H9 (cell line): ENCODE measurements around the gene ZNF628. TPM values are rescaled to one million over a fixed set of nuclear protein-coding genes. Genes with fewer than 3 reads are reported as not detected.
A peak's percentile ranks its signal among the peaks of the same experiment; 100 is the strongest.

Experiments
- DNase-seq: peaks from one replicate; pipeline ENCODE4 v3.0.0-alpha.2; 2017
- H2AFZ ChIP-seq: one replicate; pipeline ENCODE4 v1.6.1; 2013; ENCODE audit warnings: mild to moderate bottlenecking, low read length, control low read depth, moderate library complexity
- H2AK5ac ChIP-seq: 2 replicates; pipeline ENCODE4 v1.6.1; 2013; ENCODE audit warnings: low read length, control low read depth, mixed read lengths; ENCODE audit not compliant: insufficient read length
- H2BK120ac ChIP-seq: one replicate; pipeline ENCODE4 v1.6.1; 2013; ENCODE audit warnings: low read depth, mild to moderate bottlenecking, low read length, control low read depth, inconsistent platforms; ENCODE audit not compliant: poor library complexity, severe bottlenecking
- H2BK12ac ChIP-seq: 2 replicates; pipeline ENCODE4 v1.6.1; 2013; ENCODE audit warnings: low read length, control low read depth, mixed read lengths, low read depth; ENCODE audit not compliant: insufficient read length
- H2BK15ac ChIP-seq: 2 replicates; pipeline ENCODE4 v1.6.1; 2013; ENCODE audit warnings: low read depth, low read length, control low read depth
- H2BK20ac ChIP-seq: one replicate; pipeline ENCODE4 v1.6.1; 2013; ENCODE audit warnings: low read depth, mild to moderate bottlenecking, low read length, control low read depth, inconsistent platforms; ENCODE audit not compliant: poor library complexity, severe bottlenecking
- H2BK5ac ChIP-seq: 2 replicates; pipeline ENCODE4 v1.6.1; 2013; ENCODE audit warnings: low read length, control low read depth, mixed read lengths; ENCODE audit not compliant: insufficient read length
- H3K14ac ChIP-seq: 2 replicates; pipeline ENCODE4 v1.6.1; 2013; ENCODE audit warnings: low read length, control low read depth; ENCODE audit not compliant: insufficient read depth
- H3K18ac ChIP-seq: 2 replicates; pipeline ENCODE4 v1.6.1; 2013; ENCODE audit warnings: low read depth, mild to moderate bottlenecking, mixed read lengths, low read length, control low read depth; ENCODE audit not compliant: insufficient read length
- H3K23ac ChIP-seq: 2 replicates; pipeline ENCODE4 v1.6.1; 2013; ENCODE audit warnings: low read length, control low read depth, mixed read lengths, low read depth; ENCODE audit not compliant: insufficient read length
- H3K23me2 ChIP-seq: 2 replicates; pipeline ENCODE4 v1.6.1; 2013; ENCODE audit warnings: low read depth, mild to moderate bottlenecking, mixed read lengths, low read length, control low read depth; ENCODE audit not compliant: insufficient read length, poor library complexity, severe bottlenecking
- H3K27ac ChIP-seq: 2 replicates; pipeline ENCODE4 v1.5.1; 2013; ENCODE audit warnings: low read length, control low read depth, mixed read lengths, low read depth; ENCODE audit not compliant: insufficient read length
- H3K27me3 ChIP-seq: 2 replicates; pipeline ENCODE4 v1.6.1; 2013; ENCODE audit warnings: low read length, control low read depth, inconsistent platforms; ENCODE audit not compliant: insufficient read depth
- H3K4ac ChIP-seq: 2 replicates; pipeline ENCODE4 v1.6.1; 2013; ENCODE audit warnings: low read depth, mild to moderate bottlenecking, control low read depth, inconsistent platforms, low read length, moderate library complexity
- H3K4me1 ChIP-seq: 2 replicates; pipeline ENCODE4 v1.6.1; 2013; ENCODE audit warnings: low read length, control low read depth, inconsistent platforms; ENCODE audit not compliant: insufficient read depth
- H3K4me2 ChIP-seq: 2 replicates; pipeline ENCODE4 v1.6.1; 2013; ENCODE audit warnings: low read length, control low read depth, mixed read lengths; ENCODE audit not compliant: insufficient read length, insufficient read depth
- H3K56ac ChIP-seq: 2 replicates; pipeline ENCODE4 v1.6.1; 2013; ENCODE audit warnings: low read depth, mild to moderate bottlenecking, mixed read lengths, low read length, control low read depth; ENCODE audit not compliant: insufficient read length
- H3K79me1 ChIP-seq: 2 replicates; pipeline ENCODE4 v1.6.1; 2013; ENCODE audit warnings: low read depth, mild to moderate bottlenecking, moderate library complexity, low read length, control low read depth, inconsistent platforms; ENCODE audit not compliant: insufficient read depth, poor library complexity, severe bottlenecking
- H3K79me2 ChIP-seq: 2 replicates; pipeline ENCODE4 v1.6.1; 2013; ENCODE audit warnings: low read length, control low read depth, inconsistent platforms; ENCODE audit not compliant: insufficient read depth
- H3K9ac ChIP-seq: 2 replicates; pipeline ENCODE4 v1.6.1; 2013; ENCODE audit warnings: low read length, control low read depth, mixed read lengths; ENCODE audit not compliant: insufficient read length; ENCODE audit errors: extremely low read depth
- H3K9me3 ChIP-seq: one replicate; pipeline ENCODE4 v1.6.1; 2013; ENCODE audit warnings: low read depth, low read length, inconsistent platforms; ENCODE audit not compliant: control insufficient read depth
- H3T11ph ChIP-seq: one replicate; pipeline ENCODE4 v1.6.1; 2013; ENCODE audit warnings: mild to moderate bottlenecking, low read length, control low read depth, inconsistent platforms
- H4K20me1 ChIP-seq: one replicate; pipeline ENCODE4 v1.6.1; 2013; ENCODE audit not compliant: control insufficient read depth, insufficient read length, insufficient read depth
- H4K5ac ChIP-seq: 2 replicates; pipeline ENCODE4 v1.6.1; 2013; ENCODE audit warnings: low read depth, mild to moderate bottlenecking, mixed read lengths, low read length, control low read depth; ENCODE audit not compliant: insufficient read length
- H4K8ac ChIP-seq: replicated peaks from 2 replicates; pipeline ENCODE4 v1.6.1; 2013; ENCODE audit warnings: low read length, control low read depth, mixed read lengths, low read depth; ENCODE audit not compliant: insufficient read length
- H4K91ac ChIP-seq: 2 replicates; pipeline ENCODE4 v1.6.1; 2013; ENCODE audit warnings: low read depth, mild to moderate bottlenecking, moderate library complexity, mixed read lengths, low read length, control low read depth; ENCODE audit not compliant: insufficient read length
- H3K27ac Mint-ChIP-seq, 3 experiments: 2 replicates in 2 of 3; 3 replicates in 1 of 3; pipeline ENCODE4 v1.8.0; 2020 to 2021; ENCODE audit warnings: mixed read lengths in 3 of 3, mild to moderate bottlenecking in 1 of 3, moderate library complexity in 1 of 3
- H3K27me3 Mint-ChIP-seq: 2 replicates; pipeline ENCODE4 v1.8.0; 2021; ENCODE audit warnings: low read depth, mild to moderate bottlenecking, moderate library complexity, mixed read lengths
- H3K36me3 Mint-ChIP-seq, 3 experiments: 2 replicates in 2 of 3; 3 replicates in 1 of 3; pipeline ENCODE4 v1.8.0; 2020 to 2021; ENCODE audit warnings: low read depth in 3 of 3, mixed read lengths in 3 of 3; ENCODE audit not compliant: insufficient read depth in 1 of 3
- H3K4me1 Mint-ChIP-seq, 2 experiments: 2 replicates each; pipeline ENCODE4 v1.8.0; 2020; ENCODE audit warnings: mixed read lengths in 2 of 2
- H3K4me3 Mint-ChIP-seq, 2 experiments: 2 replicates in 1 of 2; 3 replicates in 1 of 2; pipeline ENCODE4 v1.8.0; 2020 to 2021; ENCODE audit warnings: mild to moderate bottlenecking in 2 of 2, mixed read lengths in 2 of 2, moderate library complexity in 1 of 2
- H3K9me3 Mint-ChIP-seq, 2 experiments: 2 replicates in 1 of 2; 3 replicates in 1 of 2; pipeline ENCODE4 v1.8.0; 2020; ENCODE audit warnings: mild to moderate bottlenecking in 2 of 2, mixed read lengths in 2 of 2, moderate library complexity in 1 of 2
- WGBS: extraction: QIAGEN DNeasy Blood & Tissue Kit; methylation state at CpG from one replicate; pipeline ENCODE4 v1.1.7; 2013; ENCODE audit warnings: missing lambda C conversion rate, low lambda C conversion rate, mixed read lengths; ENCODE audit not compliant: insufficient read length; ENCODE audit errors: extremely low coverage; 5-methylcytosine and 5-hydroxymethylcytosine counted together
- total RNA-seq: library from RNA; stranded (reverse); gene quantifications from 2 replicates; pipeline ENCODE4 v1.2.1, GENCODE V29; 2021
- TF ChIP-seq, protein P1 (sequence below): fragments of 200-600 bp; sonication (generic); conservative IDR thresholded peaks from 3 replicates; pipeline ENCODE4 v1.8.0; 2021; ENCODE audit warnings: antibody characterized with exemption, mild to moderate bottlenecking

ZNF628 gene
- total RNA-seq, 1 experiment from 2014 or later: 16.6 TPM

GRCh38 chr19:55503157-55503501 is 26.7 kb downstream of the ZNF628 start:
- TF ChIP-seq, protein P1, sequence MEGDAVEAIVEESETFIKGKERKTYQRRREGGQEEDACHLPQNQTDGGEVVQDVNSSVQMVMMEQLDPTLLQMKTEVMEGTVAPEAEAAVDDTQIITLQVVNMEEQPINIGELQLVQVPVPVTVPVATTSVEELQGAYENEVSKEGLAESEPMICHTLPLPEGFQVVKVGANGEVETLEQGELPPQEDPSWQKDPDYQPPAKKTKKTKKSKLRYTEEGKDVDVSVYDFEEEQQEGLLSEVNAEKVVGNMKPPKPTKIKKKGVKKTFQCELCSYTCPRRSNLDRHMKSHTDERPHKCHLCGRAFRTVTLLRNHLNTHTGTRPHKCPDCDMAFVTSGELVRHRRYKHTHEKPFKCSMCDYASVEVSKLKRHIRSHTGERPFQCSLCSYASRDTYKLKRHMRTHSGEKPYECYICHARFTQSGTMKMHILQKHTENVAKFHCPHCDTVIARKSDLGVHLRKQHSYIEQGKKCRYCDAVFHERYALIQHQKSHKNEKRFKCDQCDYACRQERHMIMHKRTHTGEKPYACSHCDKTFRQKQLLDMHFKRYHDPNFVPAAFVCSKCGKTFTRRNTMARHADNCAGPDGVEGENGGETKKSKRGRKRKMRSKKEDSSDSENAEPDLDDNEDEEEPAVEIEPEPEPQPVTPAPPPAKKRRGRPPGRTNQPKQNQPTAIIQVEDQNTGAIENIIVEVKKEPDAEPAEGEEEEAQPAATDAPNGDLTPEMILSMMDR: no peak
- WGBS: no CpG with 5 or more reads among the region's 17 CpGs
- Mint-ChIP-seq H3K4me1 (0 out of 4 replicates have a peak, but pooled peaks cover 0 to 2% of the 10 kb centered on the region in 2 experiments), H3K9me3 (peaks cover 11 to 19% of the 10 kb centered on the region in 2 experiments), H3K27ac (no peak overlapping the region), H3K4me3 (peak overlapping the region in 1 of 2 experiments; percentile 11; a peak in 1 of 5 replicates), H3K27me3 (peaks cover 75% of the 10 kb centered on the region), H3K36me3 (peaks cover 3 to 8% (median 7%) of the 10 kb centered on the region in 3 experiments)
- Histone ChIP-seq H3K9ac (no peak overlapping the region), H2AK5ac (no peak overlapping the region), H3K14ac (no peak overlapping the region), H3K9me3 (no peaks in the 10 kb centered on the region), H2BK5ac (no peak overlapping the region), H3K23me2 (no peaks in the 10 kb centered on the region), H2BK120ac (no peak overlapping the region), H3K23ac (no peak overlapping the region), H4K91ac (no peak overlapping the region), H2BK12ac (no peak overlapping the region), H4K20me1 (no peaks in the 10 kb centered on the region), H3K56ac (no peak overlapping the region), H3K27ac (no peak overlapping the region), H3T11ph (no peak overlapping the region), H3K4ac (no peak overlapping the region), H4K5ac (no peak overlapping the region), H2BK20ac (no peak overlapping the region), H2AFZ (no peak overlapping the region), H2BK15ac (no peak overlapping the region), H4K8ac (no peak overlapping the region), H3K18ac (no peak overlapping the region), H3K79me1 (no peaks in the 10 kb centered on the region), H3K27me3 (peaks cover 5% of the 10 kb centered on the region), H3K79me2 (no peaks in the 10 kb centered on the region), H3K4me1 (no peaks in the 10 kb centered on the region), H3K4me2 (no peak overlapping the region)
- no peak for DNase-seq
